Right lobe of liver (tissue), 6 donors: ENCODE measurements around the gene DYNC1I1. TPM values are rescaled to one million over a fixed set of nuclear protein-coding genes. Genes with fewer than 3 reads are reported as not detected.

Experiments used
- ATAC-seq, 4 donors: fragments of 200-7000 bp; cut with Tn5 transposase; one replicate each; pipeline ENCODE4 v1.9.1; 2020; ENCODE audit warnings: mild to moderate bottlenecking in 4 of 4, moderate library complexity in 4 of 4
- DNase-seq, 3 donors: peaks; one replicate each; pipeline ENCODE4 v3.0.0-alpha.2; 2020
- H3K27ac ChIP-seq, 3 donors: fragments of 200-600 bp; one replicate each; pipeline ENCODE4 v1.8.0; 2022
- H3K27me3 ChIP-seq, 2 donors: fragments of 200-600 bp; one replicate each; pipeline ENCODE4 v1.8.0; 2022
- H3K36me3 ChIP-seq, 4 donors: fragments of 200-600 bp; sonication (generic) in 1 of 4; one replicate each; pipeline versions ENCODE4 v1.5.1 to v1.8.0; 2017 to 2022; ENCODE audit warnings: control low read depth in 1 of 4
- H3K4me1 ChIP-seq, 4 donors: fragments of 200-600 bp; sonication (generic) in 1 of 4; one replicate each; pipeline versions ENCODE4 v1.5.1 to v1.8.0; 2017 to 2022; ENCODE audit warnings: control low read depth in 1 of 4
- H3K4me3 ChIP-seq, 3 donors: fragments of 200-600 bp; one replicate each; pipeline ENCODE4 v1.8.0; 2022
- H3K9me3 ChIP-seq, 4 donors: fragments of 200-600 bp; sonication (generic) in 1 of 4; one replicate each; pipeline versions ENCODE4 v1.5.1 to v1.8.0; 2017 to 2022; ENCODE audit warnings: control low read depth in 1 of 4
- POLR2A ChIP-seq: fragments of 450-650 bp; IDR thresholded peaks from one replicate; pipeline ENCODE4 v1.6.1; 2017; ENCODE audit warnings: antibody characterized with exemption, mild to moderate bottlenecking
- WGBS: methylation state at CpG from one replicate; pipeline ENCODE4 v1.1.6; 2018; ENCODE audit warnings: low coverage, low lambda C conversion rate; ENCODE audit not compliant: insufficient coverage; ENCODE audit errors: missing lambda C conversion rate; 5-methylcytosine and 5-hydroxymethylcytosine counted together
- intact Hi-C, 2 donors: fragments of 100-400 bp; cut with DNase I; formaldehyde crosslinking; loops; one replicate each; pipeline versions ENCODE4 v1.11.2 to v1.14.1; 2022
- total RNA-seq, 6 experiments: library from RNA; depleted of rRNA in 2 of 6; stranded (reverse); fragments of >200 nt in 2 of 6; fragmentation: NEBNext Ultra II Directional in 3 of 6; extraction: Animal tissue kit (Norgen Biotek cat#: 25700) in 3 of 6; gene quantifications; one replicate each; pipeline versions ENCODE4 v1.1.0 to v1.2.4, GENCODE V29; 2016 to 2023
- TF ChIP-seq, protein P1 (sequence below), 4 donors: fragments of 200-600 bp in 3 of 4; fragments of 450-650 bp in 1 of 4; IDR thresholded peaks; one replicate each; pipeline versions ENCODE4 v1.5.1 to v1.8.0; 2016 to 2022; ENCODE audit warnings: antibody characterized with exemption in 4 of 4, mild to moderate bottlenecking in 2 of 4
- donor health status: DM: no; HTN: yes; CAD: no.
- donor health status: DM: no; HTN: no; CAD: no.
- donor health status: DM: no; HTN: no; CAD: no.
- donor health status: DM: no; HTN: yes; CAD: no.
- donor health status: DM: no; HTN: yes; CAD: no.

DYNC1I1 gene
- total RNA-seq, 6 experiments from 2014 or later = 0.09 to 1.1 (median 0.62) TPM

DNA sequence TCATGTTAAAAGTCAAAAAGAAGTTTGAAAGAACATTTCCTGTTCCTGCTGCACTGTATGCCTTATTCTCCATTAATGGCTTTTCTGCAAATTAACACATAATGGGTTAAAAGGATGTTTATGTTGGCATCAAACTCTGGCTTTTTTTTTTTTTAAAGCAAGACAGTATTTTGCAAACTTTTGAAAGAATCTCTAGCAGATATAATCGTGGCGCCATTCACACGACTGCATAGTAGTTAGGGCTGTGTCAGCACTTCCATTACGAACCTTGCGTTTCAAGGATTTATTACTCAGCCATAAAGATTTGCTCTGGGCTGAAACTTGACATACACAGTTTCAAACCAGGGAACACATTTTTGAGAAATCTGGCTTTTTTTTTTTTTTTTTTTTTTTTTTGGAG lies 207.8 kb downstream of the DYNC1I1 start:
- TF ChIP-seq POLR2A = no peak
- TF ChIP-seq, protein P1, sequence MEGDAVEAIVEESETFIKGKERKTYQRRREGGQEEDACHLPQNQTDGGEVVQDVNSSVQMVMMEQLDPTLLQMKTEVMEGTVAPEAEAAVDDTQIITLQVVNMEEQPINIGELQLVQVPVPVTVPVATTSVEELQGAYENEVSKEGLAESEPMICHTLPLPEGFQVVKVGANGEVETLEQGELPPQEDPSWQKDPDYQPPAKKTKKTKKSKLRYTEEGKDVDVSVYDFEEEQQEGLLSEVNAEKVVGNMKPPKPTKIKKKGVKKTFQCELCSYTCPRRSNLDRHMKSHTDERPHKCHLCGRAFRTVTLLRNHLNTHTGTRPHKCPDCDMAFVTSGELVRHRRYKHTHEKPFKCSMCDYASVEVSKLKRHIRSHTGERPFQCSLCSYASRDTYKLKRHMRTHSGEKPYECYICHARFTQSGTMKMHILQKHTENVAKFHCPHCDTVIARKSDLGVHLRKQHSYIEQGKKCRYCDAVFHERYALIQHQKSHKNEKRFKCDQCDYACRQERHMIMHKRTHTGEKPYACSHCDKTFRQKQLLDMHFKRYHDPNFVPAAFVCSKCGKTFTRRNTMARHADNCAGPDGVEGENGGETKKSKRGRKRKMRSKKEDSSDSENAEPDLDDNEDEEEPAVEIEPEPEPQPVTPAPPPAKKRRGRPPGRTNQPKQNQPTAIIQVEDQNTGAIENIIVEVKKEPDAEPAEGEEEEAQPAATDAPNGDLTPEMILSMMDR (IDR thresholded peaks at IDR 0.05) = no peak
- H3K27me3 ChIP-seq = no peaks in the 10 kb centered on the region
- no peaks in the 10 kb centered on the region for H3K9me3 ChIP-seq
- H3K36me3 ChIP-seq = no peaks in the 10 kb centered on the region
- intact Hi-C loops = no loop called here
- WGBS = 68% methylated on average over 5 of the region's 5 CpGs
- ATAC-seq (no peak), DNase-seq (no peak)
- H3K4me1 ChIP-seq = no peaks in the 10 kb centered on the region
- H3K27ac ChIP-seq = no peak overlapping the region
- H3K4me3 ChIP-seq = no peak overlapping the region

DNA sequence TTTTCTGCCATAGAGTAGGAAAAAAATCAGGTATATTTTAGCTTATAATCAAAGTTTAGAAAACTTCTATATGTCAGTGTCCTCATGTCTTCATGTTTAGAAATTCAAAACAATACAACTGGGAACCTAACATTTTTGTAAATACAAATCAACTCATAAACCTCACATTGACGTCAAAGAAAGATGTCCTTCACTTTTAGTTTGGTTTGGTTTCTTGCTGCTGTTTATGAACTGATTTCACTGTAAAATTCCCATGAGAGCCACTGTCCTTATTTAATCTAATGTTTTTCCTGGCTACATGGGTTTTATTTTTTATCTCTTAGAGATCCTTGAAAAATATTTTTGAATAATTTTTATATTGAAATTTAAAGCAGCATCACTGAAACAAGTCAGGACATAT lies 208.4 kb downstream of the DYNC1I1 start:
- Histone ChIP-seq H3K36me3 (no peaks in the 10 kb centered on the region), H3K4me1 (no peaks in the 10 kb centered on the region), H3K9me3 (no peaks in the 10 kb centered on the region), H3K27me3 (no peaks in the 10 kb centered on the region), H3K4me3 (no peak overlapping the region), H3K27ac (no peak overlapping the region)
- intact Hi-C loops = no loop called here
- WGBS = 59% methylated on average over 1 of the region's 1 CpG
- TF ChIP-seq POLR2A = no peak
- TF ChIP-seq, protein P1 (IDR thresholded peaks at IDR 0.05) = no peak
- ATAC-seq (no peak), DNase-seq (no peak)

DNA sequence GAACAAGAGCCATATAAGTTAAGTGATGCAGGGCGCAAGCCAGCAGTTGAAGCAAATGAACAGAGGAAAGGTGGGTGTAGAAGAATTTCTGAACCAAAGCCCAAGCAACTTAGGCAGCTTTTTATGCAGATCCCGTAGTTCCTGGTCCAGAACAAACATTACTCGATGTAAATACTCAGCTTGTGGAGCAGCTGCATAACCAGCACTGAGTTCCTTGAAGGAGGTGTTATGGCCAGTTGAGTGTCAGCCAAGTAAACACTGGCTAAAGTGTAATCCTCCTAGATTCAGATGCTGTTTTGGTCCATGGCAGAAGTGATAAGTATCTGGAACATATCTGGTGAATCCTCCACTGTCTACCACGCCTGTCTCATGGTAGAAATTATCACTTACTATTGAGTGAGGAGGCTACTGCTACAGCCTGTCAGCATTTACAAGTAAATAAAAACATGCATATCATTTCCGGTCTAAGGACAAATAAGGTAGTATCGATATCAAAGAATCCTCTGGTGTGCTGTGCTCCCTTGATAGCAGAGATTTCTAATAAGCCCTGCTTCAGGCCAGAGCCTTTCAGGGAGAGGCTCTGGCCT lies 213.9 kb downstream of the DYNC1I1 start:
- no peak for TF ChIP-seq POLR2A
- TF ChIP-seq, protein P1 (IDR thresholded peaks at IDR 0.05) = no peak
- Histone ChIP-seq H3K27me3 (no peaks in the 10 kb centered on the region), H3K27ac (no peak overlapping the region), H3K4me1 (no peaks in the 10 kb centered on the region), H3K9me3 (no peaks in the 10 kb centered on the region), H3K36me3 (no peaks in the 10 kb centered on the region), H3K4me3 (no peak overlapping the region)
- ATAC-seq (no peak), DNase-seq (no peak)
- intact Hi-C loops = no loop called here
- 62% methylated on average over 6 of the region's 6 CpGs for WGBS

DNA sequence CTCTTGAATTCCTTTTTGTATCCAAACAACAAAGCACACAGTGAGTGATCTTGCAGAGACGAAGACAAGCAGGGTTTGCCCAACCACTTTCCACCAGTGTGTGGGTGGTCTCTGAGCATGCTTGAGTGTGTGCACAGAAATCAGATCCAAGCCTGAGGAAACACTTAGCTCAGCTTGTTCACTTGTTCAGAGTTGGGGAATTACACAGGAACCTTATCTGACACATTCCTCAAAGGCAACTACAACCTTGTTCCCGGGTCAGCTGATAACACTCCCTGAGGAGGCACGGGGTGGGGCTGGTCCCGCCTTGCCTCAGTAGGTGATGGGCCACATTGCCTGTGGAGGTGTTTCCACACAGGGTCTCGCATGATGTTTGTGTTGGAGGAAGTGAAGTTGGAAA lies 216.9 kb downstream of the DYNC1I1 start:
- no peak overlapping the region for H3K4me3 ChIP-seq
- no peak for DNase-seq
- TF ChIP-seq POLR2A = no peak
- TF ChIP-seq, protein P1 (IDR thresholded peaks at IDR 0.05) = no peak
- H3K4me1 ChIP-seq = no peaks in the 10 kb centered on the region
- H3K9me3 ChIP-seq = no peaks in the 10 kb centered on the region
- H3K36me3 ChIP-seq = no peaks in the 10 kb centered on the region
- no peaks in the 10 kb centered on the region for H3K27me3 ChIP-seq
- intact Hi-C loops = no loop called here
- no peak for ATAC-seq
- H3K27ac ChIP-seq = no peak overlapping the region
- 41% methylated on average over 5 of the region's 5 CpGs for WGBS

DNA sequence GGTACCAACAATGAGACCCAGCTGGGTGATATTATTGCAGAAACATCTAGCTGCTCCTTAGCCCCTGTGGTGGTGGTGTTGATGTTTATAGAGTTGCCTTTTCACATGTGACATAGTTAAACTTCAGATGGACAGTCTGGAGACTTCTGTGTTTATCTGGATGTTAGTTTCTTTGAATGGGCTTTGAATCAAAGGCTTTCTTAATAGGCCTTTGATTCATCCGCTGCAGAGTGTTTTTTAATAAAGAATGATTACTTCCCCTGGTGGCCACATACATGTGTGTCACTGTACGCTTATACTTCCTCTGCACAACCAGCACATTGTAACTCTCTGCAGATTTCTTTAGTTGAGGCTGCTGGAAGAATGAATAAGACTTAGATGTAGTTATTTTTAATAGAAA lies 221.0 kb downstream of the DYNC1I1 start:
- H3K27me3 ChIP-seq = no peaks in the 10 kb centered on the region
- intact Hi-C loops = no loop called here
- no peak for DNase-seq
- no peaks in the 10 kb centered on the region for H3K4me1 ChIP-seq
- WGBS = 77% methylated on average over 2 of the region's 2 CpGs
- H3K36me3 ChIP-seq = no peaks in the 10 kb centered on the region
- no peaks in the 10 kb centered on the region for H3K9me3 ChIP-seq
- TF ChIP-seq, protein P1 (IDR thresholded peaks at IDR 0.05) = no peak
- no peak for TF ChIP-seq POLR2A
- H3K4me3 ChIP-seq = no peak overlapping the region
- no peak overlapping the region for H3K27ac ChIP-seq
- no peak for ATAC-seq
